Hepatocyte (in vitro differentiated cells): ENCODE measurements around the gene GNPTAB.

Source experiments
- CTCF ChIP-seq: fragments of 200-600 bp; sonication (generic); IDR thresholded peaks from 2 replicates; pipeline ENCODE4 v1.5.1; 2016; ENCODE audit warnings: antibody characterized with exemption, mild to moderate bottlenecking; ENCODE audit not compliant: poor library complexity
- EZH2 ChIP-seq: fragments of 200-600 bp; sonication (generic); IDR thresholded peaks from 2 replicates; pipeline ENCODE4 v1.6.1; 2016; ENCODE audit warnings: antibody characterized with exemption, mild to moderate bottlenecking, borderline replicate concordance
- EZH2phosphoT487 ChIP-seq: fragments of 200-600 bp; sonication (generic); IDR thresholded peaks from one replicate; pipeline ENCODE4 v1.6.1; 2018; ENCODE audit warnings: antibody characterized with exemption, mild to moderate bottlenecking, low read depth, moderate library complexity; ENCODE audit not compliant: unreplicated experiment, severe bottlenecking

GRCh38 chr12:101832030-101832429 lies 1.3 kb upstream of the GNPTAB start:
- TF ChIP-seq CTCF, result no peak
- TF ChIP-seq EZH2, result no peak
- no peak for TF ChIP-seq EZH2phosphoT487
